SH-SY5Y (cell line): ENCODE data around the gene PCNX2.

Source experiments
- GATA2 ChIP-seq: IDR thresholded peaks from 2 replicates; pipeline ENCODE4 v1.6.1; 2011; ENCODE audit warnings: mild to moderate bottlenecking, low read depth, low read length
- GATA3 ChIP-seq: IDR thresholded peaks from 2 replicates; pipeline ENCODE4 v1.6.1; 2011; ENCODE audit warnings: low read depth, mild to moderate bottlenecking, low read length, moderate library complexity

The PCNX2 gene

DNA sequence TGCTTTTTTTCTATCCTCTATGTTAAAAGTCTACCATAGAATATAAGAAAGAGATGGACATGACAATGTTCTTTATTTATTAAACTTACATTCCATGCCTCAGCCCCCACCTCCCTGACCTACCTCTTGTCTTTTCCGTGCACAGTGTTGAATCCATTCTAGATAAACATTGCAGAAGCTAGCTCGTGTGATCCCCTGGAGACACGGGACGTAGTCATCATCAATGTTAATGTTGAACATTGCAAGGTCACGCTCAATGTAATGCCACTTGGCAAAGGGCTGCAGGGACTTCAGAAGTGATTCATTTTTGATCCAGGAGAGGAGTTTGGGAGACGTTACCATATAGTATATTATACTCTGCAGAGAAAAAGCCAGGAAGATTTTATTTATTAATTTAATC, 278.7 kb downstream of the PCNX2 start:
- TF ChIP-seq GATA2: no peak
- no peak for TF ChIP-seq GATA3

- peak; percentile 79 for TF ChIP-seq GATA2
- 0 out of 2 replicates have a peak, but pooled peaks have one; percentile 22 for TF ChIP-seq GATA3
Observed at GRCh38 chr1:233015965-233016364, 279.6 kb downstream of the PCNX2 start.

DNA sequence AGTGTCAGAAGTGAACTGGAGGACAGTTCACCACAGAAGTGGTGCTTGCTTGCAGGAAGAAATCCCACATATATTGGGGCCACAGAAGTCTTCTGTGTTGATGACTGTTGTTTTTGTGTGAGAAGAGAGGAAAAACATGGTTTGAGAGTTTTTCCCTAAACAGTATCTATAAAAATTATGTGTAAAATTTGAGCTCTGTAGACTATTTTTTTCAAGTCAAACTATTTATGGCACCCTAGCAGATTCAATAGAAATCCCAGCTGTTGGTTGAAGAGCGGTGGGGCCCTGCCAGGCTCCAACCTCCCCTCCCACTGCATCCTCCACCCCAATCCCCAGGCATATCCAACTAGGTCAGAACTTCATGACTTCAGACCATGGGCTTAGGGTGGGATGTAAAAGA, 283.5 kb downstream of the PCNX2 start:
- TF ChIP-seq GATA3 (no peak), GATA2 (no peak)

DNA sequence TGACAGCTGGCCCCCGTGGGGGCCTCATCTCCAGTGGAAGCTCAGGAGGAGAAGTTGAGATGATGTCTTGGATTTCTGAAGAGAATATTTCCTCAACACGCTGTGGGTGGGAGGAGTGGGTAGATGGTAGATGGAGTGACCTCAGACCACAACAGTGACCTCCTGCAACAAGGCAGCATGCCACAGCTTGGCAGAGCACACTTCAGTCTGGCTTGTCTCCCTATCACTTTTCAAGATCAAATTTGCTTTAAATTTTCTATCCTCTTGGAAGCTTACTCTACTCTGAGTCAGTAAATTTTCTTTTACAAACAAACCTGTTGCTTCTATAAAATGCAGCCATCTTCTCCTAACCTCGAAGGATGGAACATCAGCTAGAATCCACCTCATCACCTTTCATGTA, 285.4 kb downstream of the PCNX2 start:
- TF ChIP-seq GATA2 (no peak), GATA3 (no peak)

- TF ChIP-seq GATA3: peak; percentile 75
- TF ChIP-seq GATA2: peak; percentile 95
Observed at GRCh38 chr1:233006541-233006973, 289.0 kb downstream of the PCNX2 start.

GRCh38 chr1:233006108-233006507, 289.4 kb downstream of the PCNX2 start:
- TF ChIP-seq GATA3 (no peak), GATA2 (peak; percentile 6)

DNA sequence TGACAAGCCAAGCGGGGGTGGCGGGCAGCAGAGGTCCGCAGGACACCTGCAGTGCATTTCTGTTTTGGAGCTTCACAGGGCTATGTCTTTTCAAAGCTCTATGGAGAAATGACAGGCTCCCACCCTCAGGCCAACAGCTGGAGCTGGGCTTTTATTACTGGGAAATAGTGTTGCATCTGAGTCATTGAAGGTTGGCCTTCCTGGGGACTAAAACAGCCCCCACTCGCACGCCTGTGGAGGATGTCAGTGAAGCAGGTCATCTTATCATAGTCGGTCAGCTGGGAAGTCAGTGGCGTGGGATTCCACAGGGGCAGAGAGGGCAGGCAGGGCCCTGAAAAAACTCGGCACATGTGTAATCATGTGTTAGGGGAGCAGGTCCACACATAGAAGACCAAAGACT, 289.8 kb downstream of the PCNX2 start:
- TF ChIP-seq GATA3: no peak
- peak; percentile 61 for TF ChIP-seq GATA2

GRCh38 chr1:233005156-233005555, 290.4 kb downstream of the PCNX2 start:
- TF ChIP-seq GATA2 (no peak), GATA3 (no peak)

DNA sequence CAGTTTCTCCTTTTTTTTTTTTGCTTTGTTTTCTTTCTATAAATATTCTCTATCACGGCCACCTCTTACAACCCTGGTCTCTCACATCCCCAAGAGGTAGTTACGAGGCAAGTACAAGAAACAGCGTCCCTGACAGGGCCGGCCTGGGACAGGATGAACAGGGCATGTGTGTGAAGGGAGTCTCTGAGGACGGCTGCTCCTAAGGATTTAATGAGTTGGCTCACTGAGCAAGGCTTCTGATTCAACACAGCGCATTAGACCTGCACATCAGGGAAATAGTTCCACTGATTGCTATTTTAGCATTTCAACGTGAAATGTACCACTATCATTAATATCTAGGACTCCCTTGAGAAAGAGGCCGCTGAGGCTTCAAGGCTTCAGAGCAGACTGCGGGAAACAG, 291.1 kb downstream of the PCNX2 start:
- TF ChIP-seq GATA2 (no peak), GATA3 (no peak)

GRCh38 chr1:232999956-233000625, 295.4 kb downstream of the PCNX2 start:
- TF ChIP-seq GATA2 (no peak), GATA3 (no peak)

- TF ChIP-seq GATA3: no peak
- TF ChIP-seq GATA2: no peak
Observed at GRCh38 chr1:232998646-232999045, 296.9 kb downstream of the PCNX2 start.

DNA sequence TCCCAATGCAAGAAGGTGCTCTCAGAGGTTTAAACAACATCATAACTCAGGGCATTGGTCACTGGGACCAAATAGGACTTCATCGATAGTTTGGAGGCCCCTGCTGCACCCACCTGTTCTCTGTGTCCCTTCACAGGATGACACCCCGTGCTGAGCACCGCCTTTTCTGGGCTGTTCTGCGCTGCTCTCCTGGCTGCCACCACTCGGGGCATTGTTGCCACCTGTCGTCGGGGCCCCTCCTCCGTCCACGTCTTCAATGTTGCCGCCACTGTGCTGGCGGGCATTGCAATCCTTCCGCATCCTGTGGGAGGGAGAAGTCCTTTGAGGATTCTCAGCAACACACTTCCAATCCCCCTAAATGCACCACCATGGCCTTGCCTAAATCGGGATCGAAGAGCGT, 297.4 kb downstream of the PCNX2 start:
- no peak for TF ChIP-seq GATA2
- TF ChIP-seq GATA3: no peak

- TF ChIP-seq GATA3 (no peak), GATA2 (no peak)
Observed at GRCh38 chr1:232996143-232996542, 299.4 kb downstream of the PCNX2 start.

DNA sequence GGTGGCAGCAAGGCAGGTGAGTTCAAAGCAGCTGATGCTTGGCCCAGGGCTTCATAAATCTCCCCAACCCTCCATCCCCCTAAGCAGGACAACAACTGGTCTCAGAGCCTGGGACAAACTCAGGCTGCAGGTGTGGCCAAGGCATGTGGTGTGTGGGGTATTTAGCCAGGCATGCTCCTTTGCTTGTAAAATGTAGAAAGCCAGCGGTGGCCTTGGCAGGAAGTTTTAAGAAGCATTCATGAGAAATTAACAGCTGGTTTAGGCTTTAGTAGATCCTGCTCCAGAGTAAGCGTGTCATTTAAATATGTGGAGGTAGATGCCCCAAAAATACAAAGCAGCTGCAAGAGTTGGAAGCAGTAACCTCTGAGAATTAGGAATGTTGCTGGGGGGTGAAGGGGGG, 300.3 kb downstream of the PCNX2 start:
- TF ChIP-seq GATA2: no peak
- no peak for TF ChIP-seq GATA3

DNA sequence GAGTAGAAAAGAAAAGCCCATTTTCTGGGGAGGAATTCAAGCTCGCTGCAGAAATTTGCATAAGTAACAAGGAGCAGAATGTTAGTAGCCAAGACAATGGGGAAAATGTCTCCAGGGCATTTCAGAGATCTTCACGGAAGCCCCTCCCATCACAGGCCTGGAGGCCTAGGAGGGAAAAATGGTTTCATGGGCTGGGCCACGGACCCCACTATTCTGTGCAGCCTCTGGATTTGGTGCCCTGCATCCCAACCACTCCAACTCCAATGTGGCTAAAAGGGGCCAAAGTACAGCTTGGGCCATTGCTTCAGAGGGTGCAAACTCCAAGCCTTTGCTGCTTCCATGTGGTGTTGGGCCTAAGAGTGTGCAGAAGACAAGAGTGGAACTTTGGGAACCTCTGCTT, 302.0 kb downstream of the PCNX2 start:
- TF ChIP-seq GATA3 (no peak), GATA2 (no peak)

- TF ChIP-seq GATA3 (no peak), GATA2 (no peak)
Observed at GRCh38 chr1:232992227-232992626, 303.3 kb downstream of the PCNX2 start.
